Peyer's patch (tissue), 4 donors: ENCODE data around the gene ZNF668. TPM values are rescaled to one million over a fixed set of nuclear protein-coding genes. Genes with fewer than 3 reads are reported as not detected.
"Not testable (repeated sequence)": the region's sequence is repeated elsewhere in the genome, so short reads cannot be mapped to it uniquely, and the experiment has no call there.

ENCODE experiments used
- DNase-seq, 3 donors: peaks; one replicate each; pipeline ENCODE4 v3.0.0-alpha.2; 2017 to 2019
- H3K27ac ChIP-seq, 4 donors: fragments of 200-600 bp; sonication (generic); one replicate each; pipeline ENCODE4 v1.5.1; 2016 to 2019
- H3K27me3 ChIP-seq, 2 donors: fragments of 200-600 bp; sonication (generic); one replicate each; pipeline ENCODE4 v1.5.1; 2019
- H3K36me3 ChIP-seq, 3 donors: fragments of 200-600 bp; sonication (generic); one replicate each; pipeline ENCODE4 v1.5.1; 2016 to 2019
- H3K4me1 ChIP-seq, 4 donors: fragments of 200-600 bp; sonication (generic); one replicate each; pipeline ENCODE4 v1.5.1; 2016 to 2019
- H3K4me3 ChIP-seq, 4 donors: fragments of 200-600 bp; sonication (generic); 1 replicate in 3 of 4; 2 replicates in 1 of 4; pipeline ENCODE4 v1.5.1; 2016 to 2019; ENCODE audit warnings: mild to moderate bottlenecking in 1 of 4
- H3K9me3 ChIP-seq, 4 donors: fragments of 200-600 bp; sonication (generic); one replicate each; pipeline ENCODE4 v1.5.1; 2016 to 2019; ENCODE audit warnings: mild to moderate bottlenecking in 1 of 4
- CTCF ChIP-seq, 6 experiments: fragments of 450-650 bp in 4 of 6; fragments of 200-600 bp in 2 of 6; sonication (generic) in 1 of 6; IDR thresholded peaks; one replicate each; pipeline ENCODE4 v1.5.1; 2017 to 2019; ENCODE audit warnings: antibody characterized with exemption in 6 of 6, mild to moderate bottlenecking in 3 of 6, moderate library complexity in 1 of 6
- POLR2A ChIP-seq, 2 donors: fragments of 450-650 bp; IDR thresholded peaks; one replicate each; pipeline ENCODE4 v1.5.1; 2017; ENCODE audit warnings: antibody characterized with exemption in 2 of 2, mild to moderate bottlenecking in 2 of 2, moderate library complexity in 2 of 2
- total RNA-seq, 4 donors: library from RNA; depleted of rRNA; stranded (reverse); fragments of >200 nt; gene quantifications; one replicate each; pipeline ENCODE4 v1.1.0, GENCODE V29; 2016

The ZNF668 gene
- total RNA-seq, 4 donors from 2014 or later = 3.3 to 17.2 (median 11.4) TPM

- H3K4me3 ChIP-seq = peak overlapping the region in 1 of 4 donors; percentile 25
- H3K27ac ChIP-seq = peak overlapping the region in 3 of 4 donors; percentile 23 to 46 (median 32)
- no peaks in the 10 kb centered on the region for H3K27me3 ChIP-seq
- DNase-seq = peak; percentile 83 to 92 (median 89)
- peak; percentile 76 to 86 (median 82) for TF ChIP-seq CTCF (IDR thresholded peaks at IDR 0.05)
- TF ChIP-seq POLR2A (IDR thresholded peaks at IDR 0.05) = no peak
- H3K36me3 ChIP-seq = peaks cover 0 to 13% (median 0%) of the 10 kb centered on the region in 3 donors
- H3K4me1 ChIP-seq = peaks cover 0 to 19% (median 11%) of the 10 kb centered on the region in 4 donors
- H3K9me3 ChIP-seq = no peaks in the 10 kb centered on the region
These were observed 31.7 kb upstream of the ZNF668 start for GRCh38 chr16:31105677-31106213.

- H3K27me3 ChIP-seq, H3K4me3 ChIP-seq, H3K36me3 ChIP-seq, DNase-seq, H3K4me1 ChIP-seq, H3K27ac ChIP-seq, H3K9me3 ChIP-seq: not testable (repeated sequence)
These were observed 27.0 kb upstream of the ZNF668 start for GRCh38 chr16:31100876-31101641.

GRCh38 chr16:31099860-31100638 is 26.0 kb upstream of the ZNF668 start:
- DNase-seq = peak in 1 of 3 donors; percentile 47
- TF ChIP-seq CTCF (IDR thresholded peaks at IDR 0.05) (no peak), POLR2A (IDR thresholded peaks at IDR 0.05) (no peak)
- peaks cover 0 to 12% (median 7%) of the 10 kb centered on the region in 4 donors for H3K4me1 ChIP-seq
- H3K27ac ChIP-seq = no peak overlapping the region
- no peaks in the 10 kb centered on the region for H3K27me3 ChIP-seq
- no peaks in the 10 kb centered on the region for H3K9me3 ChIP-seq
- no peak overlapping the region for H3K4me3 ChIP-seq
- H3K36me3 ChIP-seq = no peaks in the 10 kb centered on the region

GRCh38 chr16:31094424-31095120 is 20.5 kb upstream of the ZNF668 start, which contains the start of gene VKORC1:
Gene VKORC1 (minus strand): TSS chr16:31094797. CDS start chr16:31094729, 68 bp downstream.
- Histone ChIP-seq H3K36me3 (peaks cover 0 to 19% (median 0%) of the 10 kb centered on the region in 3 donors), H3K4me3 (peak within 1 kb of the TSS; percentile 70 to 79 (median 74)), H3K4me1 (peaks cover 0 to 19% (median 13%) of the 10 kb centered on the region in 4 donors), H3K9me3 (no peaks in the 10 kb centered on the region), H3K27ac (peak within 1 kb of the TSS; percentile 85 to 91 (median 88)), H3K27me3 (no peaks in the 10 kb centered on the region)
- DNase-seq = peak; percentile 89 to 97 (median 96)
- peak; percentile 74 to 91 for TF ChIP-seq POLR2A (IDR thresholded peaks at IDR 0.05)
- TF ChIP-seq CTCF (IDR thresholded peaks at IDR 0.05) = peak in 2 of 6 experiments; percentile 20 to 26

- Histone ChIP-seq H3K9me3 (no peaks in the 10 kb centered on the region), H3K4me1 (peaks cover 0 to 19% (median 13%) of the 10 kb centered on the region in 4 donors), H3K27me3 (no peaks in the 10 kb centered on the region), H3K27ac (peak overlapping the region; percentile 85 to 91 (median 88)), H3K36me3 (peaks cover 0 to 24% (median 0%) of the 10 kb centered on the region in 3 donors), H3K4me3 (peak overlapping the region; percentile 70 to 79 (median 74))
- no peak for TF ChIP-seq POLR2A (IDR thresholded peaks at IDR 0.05)
- no peak for TF ChIP-seq CTCF (IDR thresholded peaks at IDR 0.05)
- DNase-seq = peak in 1 of 3 donors; percentile 51
These were observed 20.0 kb upstream of the ZNF668 start for GRCh38 chr16:31094088-31094423.
